HUES64 (cell line): ENCODE data around the gene RSPO1.
A peak's percentile ranks its signal among the peaks of the same experiment; 100 is the strongest.

Experiments used
- H3K27ac ChIP-seq: 2 replicates; pipeline ENCODE4 v1.7.0; 2013; ENCODE audit warnings: low read depth, low read length, inconsistent platforms
- H3K27me3 ChIP-seq: 2 replicates; pipeline ENCODE4 v1.6.1; 2013; ENCODE audit warnings: mild to moderate bottlenecking, low read length; ENCODE audit not compliant: insufficient read depth
- H3K36me3 ChIP-seq: 2 replicates; pipeline ENCODE4 v1.6.1; 2013; ENCODE audit warnings: mild to moderate bottlenecking, low read length; ENCODE audit not compliant: insufficient read depth
- H3K4me1 ChIP-seq: 2 replicates; pipeline ENCODE4 v1.6.1; 2013; ENCODE audit warnings: mild to moderate bottlenecking, low read length, moderate library complexity; ENCODE audit not compliant: insufficient read depth
- H3K4me3 ChIP-seq: 2 replicates; pipeline ENCODE4 v1.5.1; 2013; ENCODE audit warnings: mild to moderate bottlenecking, low read length, moderate library complexity
- H3K9ac ChIP-seq: 2 replicates; pipeline ENCODE4 v1.6.1; 2013; ENCODE audit warnings: mild to moderate bottlenecking, low read depth, low read length
- H3K9me3 ChIP-seq: 2 replicates; pipeline ENCODE4 v1.6.1; 2013; ENCODE audit warnings: low read depth, low read length; ENCODE audit not compliant: insufficient read depth
- WGBS: fragments of 150-250, 120-280 bp; methylation state at CpG from one replicate; pipeline ENCODE4 v1.1.7; 2013; ENCODE audit warnings: missing lambda C conversion rate; 5-methylcytosine and 5-hydroxymethylcytosine counted together

RSPO1 gene

GRCh38 chr1:37633938-37634243 lies 801 bp downstream of the RSPO1 start:
- 2% methylated on average over 20 of the region's 20 CpGs for WGBS
- no peak overlapping the region for H3K27ac ChIP-seq
- peak overlapping the region; percentile 40 for H3K4me3 ChIP-seq
- peaks cover 9% of the 10 kb centered on the region; the same call in 1 of the 2 replicates for H3K4me1 ChIP-seq
- no peaks in the 10 kb centered on the region for H3K36me3 ChIP-seq
- H3K27me3 ChIP-seq = peaks cover 100% of the 10 kb centered on the region
- H3K9me3 ChIP-seq = no peaks in the 10 kb centered on the region
- H3K9ac ChIP-seq = no peak overlapping the region; the same call in 1 of the 2 replicates

GRCh38 chr1:37633040-37633937 lies 1.4 kb downstream of the RSPO1 start:
- peaks cover 100% of the 10 kb centered on the region for H3K27me3 ChIP-seq
- H3K9ac ChIP-seq = no peak overlapping the region

DNA sequence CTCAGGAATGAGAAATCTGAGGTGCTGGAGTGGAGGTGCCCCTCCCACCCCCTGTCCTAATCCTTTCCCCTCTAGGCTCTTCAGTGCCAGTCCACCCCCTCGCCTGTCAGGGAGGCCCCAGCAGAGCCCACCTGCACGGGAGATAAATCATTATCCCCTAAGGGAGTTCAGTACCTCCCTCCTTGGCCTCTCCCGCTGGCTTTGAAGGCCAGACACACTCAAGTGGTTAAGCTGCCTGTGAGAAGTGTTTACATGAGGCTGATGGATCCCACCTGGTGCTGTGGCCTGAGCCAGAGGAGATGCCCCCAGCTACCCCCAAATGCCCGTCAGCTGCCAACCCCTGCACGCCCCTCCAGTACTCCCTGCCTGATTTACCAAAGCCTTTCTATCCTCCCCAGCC lies 3.7 kb downstream of the RSPO1 start:
- Histone ChIP-seq H3K9me3 (no peaks in the 10 kb centered on the region), H3K9ac (no peak overlapping the region), H3K36me3 (no peaks in the 10 kb centered on the region), H3K4me1 (peaks cover 9% of the 10 kb centered on the region; the same call in 1 of the 2 replicates), H3K4me3 (no peak overlapping the region), H3K27ac (no peak overlapping the region), H3K27me3 (peaks cover 99% of the 10 kb centered on the region)
- 52% methylated on average over 5 of the region's 5 CpGs for WGBS

More at GRCh38 chr1:37633040-37633937, 1.4 kb downstream of the RSPO1 start:
- H3K36me3 ChIP-seq = no peaks in the 10 kb centered on the region
- H3K4me3 ChIP-seq = peak overlapping the region; percentile 40
- H3K4me1 ChIP-seq = peaks cover 9% of the 10 kb centered on the region; the same call in 1 of the 2 replicates
- no peak overlapping the region for H3K27ac ChIP-seq
- WGBS = 5% methylated on average over 30 of the region's 31 CpGs
- H3K9me3 ChIP-seq = no peaks in the 10 kb centered on the region

DNA sequence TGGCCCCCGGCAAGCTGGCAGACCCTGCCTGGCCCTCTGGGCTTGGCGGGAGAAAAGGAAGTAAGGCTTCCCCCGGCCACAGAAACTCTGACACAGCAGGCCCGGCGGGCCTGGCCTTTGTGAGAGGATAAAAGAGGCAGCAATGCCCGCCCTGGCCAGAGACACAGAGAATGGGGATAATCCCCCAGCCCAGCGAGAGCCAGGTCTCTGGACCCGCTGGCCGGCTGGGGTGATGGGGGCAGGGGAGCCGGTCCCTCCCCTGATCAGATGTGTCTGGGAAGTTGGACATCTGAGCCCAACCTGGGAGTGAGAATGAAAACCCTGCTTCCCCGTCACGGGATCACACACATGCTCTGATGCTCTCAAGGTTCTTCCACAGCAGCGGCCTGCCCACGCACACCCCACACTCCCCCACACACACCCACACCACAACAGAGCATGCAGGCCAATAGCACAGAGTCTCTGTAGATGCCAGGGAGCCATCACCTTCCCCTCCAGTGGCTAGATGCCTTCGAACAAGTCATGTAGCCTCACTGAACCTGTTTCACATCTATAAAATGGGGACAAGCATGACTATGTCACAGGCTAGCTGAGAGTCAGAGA lies 4.2 kb downstream of the RSPO1 start:
- peaks cover 98% of the 10 kb centered on the region for H3K27me3 ChIP-seq
- no peaks in the 10 kb centered on the region for H3K36me3 ChIP-seq
- 34% methylated on average over 15 of the region's 15 CpGs for WGBS
- H3K9me3 ChIP-seq = no peaks in the 10 kb centered on the region
- H3K4me1 ChIP-seq = peaks cover 9% of the 10 kb centered on the region; the same call in 1 of the 2 replicates
- H3K4me3 ChIP-seq = no peak overlapping the region
- no peak overlapping the region for H3K27ac ChIP-seq
- H3K9ac ChIP-seq = no peak overlapping the region

DNA sequence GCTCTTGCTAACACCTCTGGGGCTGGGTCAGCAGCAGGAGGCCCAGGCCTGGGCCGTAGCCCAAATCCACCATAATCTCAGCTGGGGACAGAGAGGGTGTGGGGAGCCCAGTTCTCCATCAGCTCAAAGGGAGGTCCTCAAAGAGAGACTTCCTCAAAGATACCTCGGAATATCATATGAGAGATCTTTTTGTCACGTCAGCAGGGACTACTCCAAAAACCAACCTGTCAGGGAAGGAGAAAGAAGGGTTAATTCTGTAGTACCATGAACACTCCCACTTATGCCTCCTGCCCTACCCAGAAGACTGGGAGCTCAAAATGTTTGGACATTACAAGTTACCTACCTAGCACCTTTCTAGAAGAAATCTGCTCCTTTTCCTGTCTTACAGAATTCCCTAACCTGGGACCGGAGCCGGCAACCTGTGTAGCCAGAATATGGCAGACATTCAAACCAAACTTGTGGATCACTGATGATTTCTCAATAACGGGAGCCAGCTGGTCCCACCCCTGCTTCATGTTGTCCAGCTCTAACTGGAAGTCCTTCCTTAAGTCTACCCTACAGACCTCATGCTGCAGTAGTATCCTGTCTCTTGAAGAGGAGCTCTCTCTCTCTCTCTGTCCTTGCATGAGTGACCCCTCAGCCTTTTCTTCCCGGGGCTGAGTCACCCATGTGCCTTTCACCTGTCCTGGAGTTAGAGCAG lies 4.8 kb downstream of the RSPO1 start:
- no peak overlapping the region for H3K4me3 ChIP-seq
- H3K27ac ChIP-seq = no peak overlapping the region
- 70% methylated on average over 5 of the region's 7 CpGs for WGBS

DNA sequence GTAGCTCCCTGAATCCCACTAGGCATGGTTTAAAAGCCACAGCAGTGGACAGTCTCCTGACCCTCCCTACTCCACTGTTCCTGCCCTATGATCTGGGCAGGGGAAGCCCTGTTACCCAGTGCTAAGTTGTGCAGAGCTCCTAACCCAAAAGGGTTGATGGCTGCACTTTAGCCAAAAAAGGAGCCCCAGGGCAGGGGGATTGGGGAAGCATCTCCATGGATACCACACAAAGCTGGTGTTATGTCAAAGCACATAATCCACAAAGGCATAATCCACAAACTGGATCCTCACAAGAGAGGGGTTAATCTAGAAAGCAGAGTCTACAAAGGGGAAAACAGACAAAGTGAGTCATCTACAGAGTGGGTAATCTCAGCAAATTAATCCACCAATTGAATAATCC lies 5.7 kb downstream of the RSPO1 start:
- H3K4me1 ChIP-seq = peaks cover 9% of the 10 kb centered on the region; the same call in 1 of the 2 replicates
- H3K9me3 ChIP-seq = no peaks in the 10 kb centered on the region
- no peak overlapping the region for H3K27ac ChIP-seq
- H3K27me3 ChIP-seq = peaks cover 88% of the 10 kb centered on the region
- no peaks in the 10 kb centered on the region for H3K36me3 ChIP-seq
- H3K4me3 ChIP-seq = no peak overlapping the region
- H3K9ac ChIP-seq = no peak overlapping the region

More for the DNA sequence above, 4.8 kb downstream of the RSPO1 start:
- Histone ChIP-seq H3K9ac (no peak overlapping the region), H3K9me3 (no peaks in the 10 kb centered on the region), H3K36me3 (no peaks in the 10 kb centered on the region), H3K4me1 (peaks cover 9% of the 10 kb centered on the region; the same call in 1 of the 2 replicates), H3K27me3 (peaks cover 91% of the 10 kb centered on the region)

- Histone ChIP-seq H3K36me3 (no peaks in the 10 kb centered on the region), H3K4me3 (no peak overlapping the region), H3K4me1 (peaks cover under 1% of the 10 kb centered on the region; the same call in 1 of the 2 replicates), H3K27me3 (peaks cover 86% of the 10 kb centered on the region), H3K9ac (no peak overlapping the region), H3K27ac (no peak overlapping the region), H3K9me3 (no peaks in the 10 kb centered on the region)
- WGBS = 84% methylated on average over 8 of the region's 8 CpGs
These were observed 6.6 kb downstream of the RSPO1 start for GRCh38 chr1:37628026-37628556.

- Histone ChIP-seq H3K4me1 (no peaks in the 10 kb centered on the region), H3K9ac (no peak overlapping the region), H3K36me3 (no peaks in the 10 kb centered on the region), H3K9me3 (no peaks in the 10 kb centered on the region), H3K4me3 (no peak overlapping the region), H3K27me3 (peaks cover 61% of the 10 kb centered on the region), H3K27ac (no peak overlapping the region)
- 55% methylated on average over 6 of the region's 6 CpGs for WGBS
These were observed 12.6 kb downstream of the RSPO1 start for GRCh38 chr1:37622131-37622530.

DNA sequence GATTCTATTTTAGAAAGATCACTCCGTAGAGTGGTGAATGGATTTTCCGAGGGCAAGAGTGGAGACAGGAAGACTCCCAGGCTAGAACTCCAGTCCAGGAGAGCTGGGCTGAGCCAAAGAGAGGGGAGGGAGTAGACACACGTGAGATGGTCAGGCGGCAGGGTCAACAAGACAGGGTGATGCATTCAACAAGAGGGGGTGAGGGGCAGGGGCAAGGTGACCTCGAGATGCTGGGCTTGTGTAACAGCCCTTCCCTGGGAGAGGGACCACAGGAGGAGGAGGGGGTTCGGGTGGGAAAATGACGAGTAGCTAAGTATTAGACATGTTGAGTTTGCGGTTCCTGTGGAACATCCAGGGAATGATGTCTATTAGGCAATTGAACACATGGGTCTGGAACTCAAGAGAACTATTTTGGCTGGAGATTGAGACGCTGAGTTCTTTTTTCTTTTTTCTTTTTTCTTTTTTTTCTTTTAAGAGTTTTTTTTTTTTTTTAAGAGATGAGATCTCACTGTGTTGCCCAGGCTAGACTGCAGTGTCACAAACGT lies 13.3 kb downstream of the RSPO1 start:
- Histone ChIP-seq H3K27me3 (peaks cover 61% of the 10 kb centered on the region), H3K36me3 (no peaks in the 10 kb centered on the region), H3K9me3 (no peaks in the 10 kb centered on the region), H3K27ac (no peak overlapping the region), H3K4me3 (no peak overlapping the region), H3K4me1 (no peaks in the 10 kb centered on the region), H3K9ac (no peak overlapping the region)
- 71% methylated on average over 9 of the region's 10 CpGs for WGBS

- Histone ChIP-seq H3K27ac (no peak overlapping the region), H3K4me1 (no peaks in the 10 kb centered on the region), H3K27me3 (peaks cover 61% of the 10 kb centered on the region), H3K36me3 (no peaks in the 10 kb centered on the region), H3K9ac (no peak overlapping the region), H3K4me3 (no peak overlapping the region), H3K9me3 (no peaks in the 10 kb centered on the region)
- 87% methylated on average over 6 of the region's 6 CpGs for WGBS
These were observed 14.0 kb downstream of the RSPO1 start for GRCh38 chr1:37620707-37621106.
